ENCODE results near the gene JAK2. TPM values are rescaled to one million over a fixed set of nuclear protein-coding genes. Genes with fewer than 3 reads are reported as not detected.
"Not testable (repeated sequence)": the region's sequence is repeated elsewhere in the genome, so short reads cannot be mapped to it uniquely, and the experiment has no call there.

JAK2 gene
- total RNA-seq, 2 experiments from 2014 or later = 4.4 to 11.4 TPM

DNA sequence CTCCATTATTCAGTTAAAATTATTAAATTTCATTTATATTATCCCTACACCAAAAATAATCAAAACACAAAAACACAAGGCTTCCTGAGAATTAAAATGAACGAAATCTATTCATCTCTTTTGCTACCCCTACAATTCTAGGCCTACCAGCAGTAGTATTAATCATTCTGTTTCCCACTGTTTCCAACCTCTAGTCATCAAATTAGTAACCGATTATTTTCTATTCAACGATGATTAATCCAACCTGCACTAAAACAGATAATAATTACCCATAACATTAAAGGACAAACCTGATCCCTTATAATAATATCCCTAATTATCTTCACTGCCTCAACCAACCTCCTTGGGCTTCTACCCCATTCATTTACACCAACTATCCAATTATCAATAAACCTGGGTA, 114.4 kb downstream of the JAK2 start:
- BruUV-seq (replicated peaks) = no TSS peak
- intact Hi-C loops (cut with micrococcal nuclease; ENCODE audit: unreplicated experiment) = no loop called here
- Histone ChIP-seq H3K27ac (ENCODE audit: low read depth, low read length, poor library complexity, severe bottlenecking) (no peak overlapping the region), H3K4me3 (ENCODE audit: low read depth, low read length, poor library complexity, severe bottlenecking) (no peak overlapping the region), H3K4me1 (ENCODE audit: insufficient read depth, low read length, poor library complexity, severe bottlenecking) (no peaks in the 10 kb centered on the region), H3K9me3 (ENCODE audit: low read length) (no peaks in the 10 kb centered on the region), H4K20me1 (ENCODE audit: insufficient read depth, low read length) (no peaks in the 10 kb centered on the region), H3K79me2 (ENCODE audit: insufficient read depth, low read depth, low read length) (no peaks in the 10 kb centered on the region), H3K36me3 (ENCODE audit: insufficient read depth, low read length) (no peaks in the 10 kb centered on the region), H2AFZ (ENCODE audit: low read length) (no peak overlapping the region), H3K4me2 (ENCODE audit: low read length) (no peak overlapping the region), H3K9me2 (ENCODE audit: insufficient read depth, low read length) (no peaks in the 10 kb centered on the region)
- TF ChIP-seq CTCF (conservative IDR thresholded peaks at IDR 0.05; ENCODE audit: low read length) = no peak
- no peak for TF ChIP-seq EZH2phosphoT487 (IDR thresholded peaks at IDR 0.05; ENCODE audit: borderline replicate concordance, low read depth, low read length)
- no peak for DNase-seq (ENCODE audit: low spot score)
- ChIA-PET POLR2A (interaction anchor here (0.7 kb wide), 1 partner anchor 19 kb away, joined by 3 read pairs; no protein-coding TSS in a partner anchor), CTCF (ENCODE audit: unreplicated experiment) (no interaction called here)

GRCh38 chr9:5101127-5101526, 116.1 kb downstream of the JAK2 start:
- H3K9me3 ChIP-seq (ENCODE audit: low read length); DNase-seq (ENCODE audit: low spot score); CTCF ChIA-PET (ENCODE audit: unreplicated experiment); BruUV-seq (replicated peaks); H3K27ac ChIP-seq (ENCODE audit: low read depth, low read length, poor library complexity, severe bottlenecking); H3K79me2 ChIP-seq (ENCODE audit: insufficient read depth, low read depth, low read length); H4K20me1 ChIP-seq (ENCODE audit: insufficient read depth, low read length); H2AFZ ChIP-seq (ENCODE audit: low read length); H3K4me1 ChIP-seq (ENCODE audit: insufficient read depth, low read length, poor library complexity, severe bottlenecking); H3K4me3 ChIP-seq (ENCODE audit: low read depth, low read length, poor library complexity, severe bottlenecking); POLR2A ChIA-PET; intact Hi-C loops (cut with micrococcal nuclease; ENCODE audit: unreplicated experiment); H3K9me2 ChIP-seq (ENCODE audit: insufficient read depth, low read length); H3K36me3 ChIP-seq (ENCODE audit: insufficient read depth, low read length); H3K4me2 ChIP-seq (ENCODE audit: low read length): not testable (repeated sequence)

DNA sequence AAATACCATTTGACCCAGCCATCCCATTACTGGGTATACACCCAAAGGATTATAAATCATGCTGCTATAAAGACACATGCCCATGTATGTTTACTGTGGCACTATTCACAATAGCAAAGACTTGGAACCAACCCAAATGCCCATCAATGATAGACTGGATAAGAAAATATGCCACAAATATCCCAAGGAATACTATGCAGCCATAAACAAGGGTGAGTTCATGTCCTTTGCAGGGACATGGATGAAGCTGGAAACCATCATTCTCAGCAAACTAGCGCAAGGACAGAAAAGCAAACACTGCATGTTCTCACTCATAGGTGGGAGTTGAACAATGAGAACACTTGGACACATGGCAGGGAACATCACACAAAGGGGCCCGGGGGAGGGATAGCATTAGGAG, 121.4 kb downstream of the JAK2 start:
- H3K79me2 ChIP-seq (ENCODE audit: insufficient read depth, low read depth, low read length); H3K4me1 ChIP-seq (ENCODE audit: insufficient read depth, low read length, poor library complexity, severe bottlenecking); H3K36me3 ChIP-seq (ENCODE audit: insufficient read depth, low read length); intact Hi-C loops (cut with micrococcal nuclease; ENCODE audit: unreplicated experiment); BruUV-seq (replicated peaks); CTCF ChIA-PET (ENCODE audit: unreplicated experiment); H3K9me3 ChIP-seq (ENCODE audit: low read length); H3K9me2 ChIP-seq (ENCODE audit: insufficient read depth, low read length); H3K4me3 ChIP-seq (ENCODE audit: low read depth, low read length, poor library complexity, severe bottlenecking); H3K27ac ChIP-seq (ENCODE audit: low read depth, low read length, poor library complexity, severe bottlenecking); DNase-seq (ENCODE audit: low spot score); H2AFZ ChIP-seq (ENCODE audit: low read length); H3K4me2 ChIP-seq (ENCODE audit: low read length); H4K20me1 ChIP-seq (ENCODE audit: insufficient read depth, low read length); POLR2A ChIA-PET: not testable (repeated sequence)
